Fibroblast of skin of right biceps (primary cell): ENCODE data around the gene UBA1.
"Not testable (repeated sequence)": the region's sequence is repeated elsewhere in the genome, so short reads cannot be mapped to it uniquely, and the experiment has no call there.

ENCODE experiments used
- DNase-seq: peaks from one replicate; pipeline ENCODE4 v3.0.0-alpha.2; 2013

UBA1 gene

GRCh38 chrX:47232803-47233332 is 39.2 kb downstream of the UBA1 start, which contains the start of gene USP11:
Gene USP11 (plus strand): TSS chrX:47233009. CDS start chrX:47233044, 35 bp downstream.
- peak; percentile 67 for DNase-seq

GRCh38 chrX:47233333-47234113 is 39.9 kb downstream of the UBA1 start:
- DNase-seq: peak; percentile 95

GRCh38 chrX:47234583-47234982 is 41.0 kb downstream of the UBA1 start:
- no peak for DNase-seq

- no peak for DNase-seq
Measured at GRCh38 chrX:47235691-47236103, 42.1 kb downstream of the UBA1 start.

- no peak for DNase-seq
Measured at GRCh38 chrX:47239199-47239598, 45.6 kb downstream of the UBA1 start.

GRCh38 chrX:47239898-47240545 is 46.4 kb downstream of the UBA1 start:
- no peak for DNase-seq

- DNase-seq: no peak
Measured at GRCh38 chrX:47240619-47241018, 47.0 kb downstream of the UBA1 start.

GRCh38 chrX:47241201-47242011 is 47.8 kb downstream of the UBA1 start:
- no peak for DNase-seq

- DNase-seq: no peak
Measured at GRCh38 chrX:47242321-47242720, 48.7 kb downstream of the UBA1 start.

GRCh38 chrX:47243351-47243750 is 49.7 kb downstream of the UBA1 start:
- no peak for DNase-seq

GRCh38 chrX:47244676-47245075 is 51.0 kb downstream of the UBA1 start:
- no peak for DNase-seq

- no peak for DNase-seq
Measured at GRCh38 chrX:47245156-47245555, 51.5 kb downstream of the UBA1 start.

GRCh38 chrX:47247206-47247998 is 53.8 kb downstream of the UBA1 start:
- peak; percentile 65 for DNase-seq

GRCh38 chrX:47247999-47248320 is 54.3 kb downstream of the UBA1 start:
- DNase-seq: no peak

GRCh38 chrX:47248576-47248975 is 54.9 kb downstream of the UBA1 start:
- no peak for DNase-seq

- no peak for DNase-seq
Measured at GRCh38 chrX:47250017-47250347, 56.4 kb downstream of the UBA1 start.

- not testable (repeated sequence) for DNase-seq
Measured at GRCh38 chrX:47257620-47258019, 64.0 kb downstream of the UBA1 start.
